Measurements from ENCODE around the gene NKX3-2. TPM values are rescaled to one million over a fixed set of nuclear protein-coding genes. Genes with fewer than 3 reads are reported as not detected.

NKX3-2 gene
- total and polyA plus RNA-seq, 2 of the 8 experiments (the other 6 are each of a cell fraction or from before 2014, with no cell fraction given): 0.13 TPM; not detected in 1

- TF ChIP-seq ATF3 (IDR thresholded peaks at IDR 0.05; ENCODE audit: insufficient read depth, low read depth, low read length) (no peak), NANOG (IDR thresholded peaks at IDR 0.05; ENCODE audit: insufficient read depth, low read depth, low read length, poor library complexity, severe bottlenecking) (no peak), POLR2A (IDR thresholded peaks at IDR 0.05; ENCODE audit: control extremely low read depth in 1 of 2, low read depth in 2 of 2, low read length in 2 of 2) (no peak), KDM5A (IDR thresholded peaks at IDR 0.05; ENCODE audit: low read length) (no peak), KDM4A (IDR thresholded peaks at IDR 0.05; ENCODE audit: low read depth, low read length, severe bottlenecking) (peak; percentile 39), POU5F1 (IDR thresholded peaks at IDR 0.05; ENCODE audit: low read depth, low read length) (no peak), SIN3A (conservative IDR thresholded peaks at IDR 0.05 in 1 of 2, IDR thresholded peaks at IDR 0.05 in 1 of 2; ENCODE audit: low read depth in 1 of 2, low read length in 2 of 2) (0 out of 4 replicates have a peak, but pooled peaks of 1 of the 2 experiments have one; percentile 30), CREB1 (IDR thresholded peaks at IDR 0.05) (no peak), BCL11A (IDR thresholded peaks at IDR 0.05; ENCODE audit: low read depth in 2 of 2, low read length in 2 of 2) (no peak), RBBP5 (IDR thresholded peaks at IDR 0.05; ENCODE audit: borderline replicate concordance, low read depth, low read length) (no peak), CBX8 (IDR thresholded peaks at IDR 0.05; ENCODE audit: borderline replicate concordance, low read depth, low read length) (no peak; the same call in 1 of the 2 replicates), RAD21 (IDR thresholded peaks at IDR 0.05 in 1 of 2, conservative IDR thresholded peaks at IDR 0.05 in 1 of 2; ENCODE audit: low read depth in 2 of 2, low read length in 2 of 2) (peak; percentile 38 to 50), NRF1 (IDR thresholded peaks at IDR 0.05; ENCODE audit: low read depth, low read length) (no peak), MAFK (IDR thresholded peaks at IDR 0.05; ENCODE audit: low read depth, low read length) (no peak), ZNF274 (IDR thresholded peaks at IDR 0.05; ENCODE audit: borderline replicate concordance, extremely low read depth, low read length) (no peak), SIX5 (IDR thresholded peaks at IDR 0.05; ENCODE audit: low read depth, low read length) (no peak), SIRT6 (IDR thresholded peaks at IDR 0.05; ENCODE audit: low read length) (no peak), CEBPB (IDR thresholded peaks at IDR 0.05; ENCODE audit: low read depth, low read length) (no peak), EP300 (IDR thresholded peaks at IDR 0.05; ENCODE audit: borderline replicate concordance in 1 of 2, low read depth in 2 of 2, low read length in 2 of 2) (no peak), EGR1 (IDR thresholded peaks at IDR 0.05; ENCODE audit: borderline replicate concordance, low read depth, low read length) (no peak), SP1 (IDR thresholded peaks at IDR 0.05; ENCODE audit: low read depth, low read length) (no peak)
- TF ChIP-seq, protein P1, sequence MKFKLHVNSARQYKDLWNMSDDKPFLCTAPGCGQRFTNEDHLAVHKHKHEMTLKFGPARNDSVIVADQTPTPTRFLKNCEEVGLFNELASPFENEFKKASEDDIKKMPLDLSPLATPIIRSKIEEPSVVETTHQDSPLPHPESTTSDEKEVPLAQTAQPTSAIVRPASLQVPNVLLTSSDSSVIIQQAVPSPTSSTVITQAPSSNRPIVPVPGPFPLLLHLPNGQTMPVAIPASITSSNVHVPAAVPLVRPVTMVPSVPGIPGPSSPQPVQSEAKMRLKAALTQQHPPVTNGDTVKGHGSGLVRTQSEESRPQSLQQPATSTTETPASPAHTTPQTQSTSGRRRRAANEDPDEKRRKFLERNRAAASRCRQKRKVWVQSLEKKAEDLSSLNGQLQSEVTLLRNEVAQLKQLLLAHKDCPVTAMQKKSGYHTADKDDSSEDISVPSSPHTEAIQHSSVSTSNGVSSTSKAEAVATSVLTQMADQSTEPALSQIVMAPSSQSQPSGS (IDR thresholded peaks at IDR 0.05; ENCODE audit: low read length): no peak
These were observed 2.4 kb downstream of the NKX3-2 start (continued) for GRCh38 chr4:13541720-13542576.

Data from H1 (cell line).